ENCODE data around the gene POGLUT3.
A peak's percentile ranks its signal among the peaks of the same experiment; 100 is the strongest.

The POGLUT3 gene

GRCh38 chr11:108501396-108501795 is 3.2 kb upstream of the POGLUT3 start:
- intact Hi-C loops (cut with DNase I), result no loop called here
- no peak for DNase-seq

GRCh38 chr11:108500721-108501120 is 2.5 kb upstream of the POGLUT3 start:
- no peak for DNase-seq
- intact Hi-C loops (cut with DNase I), result no loop called here

GRCh38 chr11:108500169-108500568 is 2.0 kb upstream of the POGLUT3 start:
- DNase-seq, result no peak
- intact Hi-C loops (cut with DNase I), result no loop called here

- intact Hi-C loops (cut with DNase I), result no loop called here
- DNase-seq, result no peak
Measured at GRCh38 chr11:108498816-108499408, 728 bp upstream of the POGLUT3 start.

- DNase-seq, result peak; percentile 21 to 92 (median 52)
- intact Hi-C loops (cut with DNase I), result no loop called here
Measured at GRCh38 chr11:108497317-108498045, 703 bp downstream of the POGLUT3 start.

- intact Hi-C loops (cut with DNase I), result no loop called here
- DNase-seq, result no peak
Measured at GRCh38 chr11:108496643-108497256, 1.4 kb downstream of the POGLUT3 start.

GRCh38 chr11:108495326-108495725 is 2.9 kb downstream of the POGLUT3 start:
- no peak for DNase-seq
- intact Hi-C loops (cut with DNase I), result no loop called here

GRCh38 chr11:108494182-108494581 is 4.0 kb downstream of the POGLUT3 start:
- no peak for DNase-seq
- intact Hi-C loops (cut with DNase I), result no loop called here

- intact Hi-C loops (cut with DNase I), result no loop called here
- DNase-seq, result no peak
Measured at GRCh38 chr11:108491936-108492335, 6.2 kb downstream of the POGLUT3 start.

- no peak for DNase-seq
- intact Hi-C loops (cut with DNase I), result no loop called here
Measured at GRCh38 chr11:108486828-108487227, 11.4 kb downstream of the POGLUT3 start.

- no peak for DNase-seq
- intact Hi-C loops (cut with DNase I), result no loop called here
Measured at GRCh38 chr11:108486331-108486730, 11.9 kb downstream of the POGLUT3 start.

GRCh38 chr11:108483163-108483562 is 15.0 kb downstream of the POGLUT3 start:
- DNase-seq, result no peak
- intact Hi-C loops (cut with DNase I), result no loop called here

GRCh38 chr11:108474664-108475463 is 23.3 kb downstream of the POGLUT3 start:
- peak in 1 of 10 donors; percentile 11 for DNase-seq
- intact Hi-C loops (cut with DNase I), result no loop called here

- intact Hi-C loops (cut with DNase I), result no loop called here
- DNase-seq, result no peak
Measured at GRCh38 chr11:108472681-108473080, 25.5 kb downstream of the POGLUT3 start.

GRCh38 chr11:108468478-108468864 is 29.7 kb downstream of the POGLUT3 start:
- intact Hi-C loops (cut with DNase I), result loop anchor here (1.0 to 10.0 kb wide), 3 partner anchors 186 to 354 kb away; no protein-coding TSS in a partner anchor
- no peak for DNase-seq

- intact Hi-C loops (cut with DNase I), result loop anchor here (10.0 kb wide), 2 partner anchors 188 to 352 kb away; no protein-coding TSS in a partner anchor
- peak; percentile 93 to 99 (median 97) for DNase-seq
Measured at GRCh38 chr11:108467091-108467823, 30.9 kb downstream of the POGLUT3 start, which contains the start of gene C11orf65. Gene C11orf65, minus strand, starts transcription at chr11:108467529. Its CDS starts 5,970 bp downstream, at chr11:108461559.

- DNase-seq, result no peak
Measured at GRCh38 chr11:108466405-108466804, 31.8 kb downstream of the POGLUT3 start.

GRCh38 chr11:108453207-108453835 is 44.9 kb downstream of the POGLUT3 start:
- intact Hi-C loops (cut with DNase I), result no loop called here

More at GRCh38 chr11:108466405-108466804, 31.8 kb downstream of the POGLUT3 start:
- intact Hi-C loops (cut with DNase I), result loop anchor here (10.0 kb wide), 2 partner anchors 188 to 352 kb away; no protein-coding TSS in a partner anchor

More at GRCh38 chr11:108453207-108453835, 44.9 kb downstream of the POGLUT3 start:
- DNase-seq, result no peak

Measured in posterior cingulate gyrus (tissue), 11 donors.